Stomach smooth muscle (tissue), 2 donors: Measurements from ENCODE around the gene ITPKA.
A peak's percentile ranks its signal among the peaks of the same experiment; 100 is the strongest.

Experiments used
- H3K27ac ChIP-seq: one replicate; pipeline ENCODE4 v1.7.0; 2013; ENCODE audit warnings: mild to moderate bottlenecking, low read length, inconsistent platforms
- H3K27me3 ChIP-seq, 2 donors: one replicate each; pipeline ENCODE4 v1.7.0; 2013; ENCODE audit warnings: low read length in 2 of 2; ENCODE audit not compliant: insufficient read depth in 2 of 2, control insufficient read depth in 1 of 2
- H3K36me3 ChIP-seq, 2 donors: one replicate each; pipeline ENCODE4 v1.7.0; 2013; ENCODE audit warnings: low read length in 2 of 2; ENCODE audit not compliant: control insufficient read depth in 2 of 2, insufficient read depth in 2 of 2
- H3K4me1 ChIP-seq: one replicate; pipeline ENCODE4 v1.7.0; 2013; ENCODE audit warnings: low read length; ENCODE audit not compliant: control insufficient read depth, insufficient read depth
- H3K4me3 ChIP-seq, 2 donors: one replicate each; pipeline ENCODE4 v1.7.0; 2013; ENCODE audit warnings: low read length in 2 of 2
- H3K9ac ChIP-seq, 2 donors: one replicate each; pipeline ENCODE4 v1.7.0; 2013; ENCODE audit warnings: low read length in 2 of 2, mild to moderate bottlenecking in 1 of 2
- H3K9me3 ChIP-seq, 2 donors: one replicate each; pipeline ENCODE4 v1.7.0; 2013; ENCODE audit warnings: low read length in 2 of 2; ENCODE audit not compliant: control insufficient read depth in 2 of 2
- donor health status: healthy.
- donor health status: Pancreatic carcinoma.

The ITPKA gene

DNA sequence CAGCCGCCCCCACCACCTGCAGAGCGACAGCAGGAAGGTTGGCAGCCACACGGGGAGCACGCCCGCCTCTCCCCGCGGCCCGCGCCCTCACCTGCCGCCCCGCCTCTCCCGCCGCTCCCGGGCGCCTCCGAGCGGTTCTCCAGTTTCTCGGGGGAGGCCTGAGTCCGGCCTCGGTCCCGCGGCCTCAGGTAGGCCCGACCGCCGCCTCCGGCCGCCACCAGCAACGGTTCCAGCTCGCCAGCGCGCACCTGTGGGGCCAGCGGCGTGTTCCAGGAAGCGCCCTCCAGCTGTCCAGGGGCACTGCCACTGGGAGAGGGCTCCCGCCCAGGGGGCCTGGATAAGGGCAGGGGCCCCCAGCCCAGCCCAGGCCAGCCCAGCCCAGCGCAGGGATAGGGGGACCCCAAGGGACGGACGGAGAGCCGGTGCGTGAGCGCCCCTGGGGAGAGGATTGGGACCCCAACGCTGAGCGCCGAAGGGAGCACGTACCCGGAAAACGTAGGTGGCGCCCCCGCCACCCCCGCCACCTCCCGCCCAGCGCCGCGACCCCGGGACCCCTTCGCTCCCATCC, 17.7 kb downstream of the ITPKA start:
- Histone ChIP-seq H3K27me3 (peaks cover 22 to 37% of the 10 kb centered on the region in 2 donors), H3K9me3 (no peaks in the 10 kb centered on the region), H3K27ac (no peak overlapping the region), H3K9ac (no peak overlapping the region), H3K4me3 (no peak overlapping the region), H3K36me3 (no peaks in the 10 kb centered on the region), H3K4me1 (peaks cover 22% of the 10 kb centered on the region)

DNA sequence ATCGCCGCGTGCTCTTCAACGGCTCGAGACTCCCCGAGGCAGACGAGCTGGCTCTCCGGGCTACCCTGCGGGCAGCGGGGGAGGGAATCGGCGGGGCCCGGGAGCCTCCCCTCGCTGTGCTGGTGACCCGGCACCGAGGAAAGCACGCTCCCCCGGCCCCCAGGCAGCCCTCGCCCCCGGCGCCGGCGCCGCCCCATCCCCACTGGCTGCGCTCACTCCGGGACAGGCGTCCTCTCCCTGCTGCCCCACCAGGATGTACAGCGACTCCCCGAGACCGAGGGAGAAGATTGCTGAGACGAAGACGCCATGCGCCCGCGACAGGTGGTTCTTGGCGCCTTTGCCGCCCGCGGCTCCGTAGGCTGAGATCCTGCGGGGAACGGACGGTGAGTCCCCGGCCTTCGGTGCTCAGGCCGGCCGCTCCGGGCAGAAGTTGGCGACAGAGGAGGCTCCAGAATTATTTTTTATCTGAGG, 18.3 kb downstream of the ITPKA start:
- Histone ChIP-seq H3K9me3 (no peaks in the 10 kb centered on the region), H3K4me1 (peaks cover 22% of the 10 kb centered on the region), H3K4me3 (peak overlapping the region; percentile 46 to 73), H3K36me3 (no peaks in the 10 kb centered on the region), H3K27ac (no peak overlapping the region), H3K9ac (no peak overlapping the region), H3K27me3 (peaks cover 22 to 37% of the 10 kb centered on the region in 2 donors)

- Histone ChIP-seq H3K27ac (no peak overlapping the region), H3K4me3 (peak overlapping the region; percentile 46 to 73), H3K4me1 (peaks cover 22% of the 10 kb centered on the region), H3K9ac (no peak overlapping the region), H3K36me3 (peaks cover 0 to 5% of the 10 kb centered on the region in 2 donors), H3K27me3 (peaks cover 22 to 37% of the 10 kb centered on the region in 2 donors), H3K9me3 (no peaks in the 10 kb centered on the region)
Observed at GRCh38 chr15:41512512-41512939, 18.9 kb downstream of the ITPKA start.

DNA sequence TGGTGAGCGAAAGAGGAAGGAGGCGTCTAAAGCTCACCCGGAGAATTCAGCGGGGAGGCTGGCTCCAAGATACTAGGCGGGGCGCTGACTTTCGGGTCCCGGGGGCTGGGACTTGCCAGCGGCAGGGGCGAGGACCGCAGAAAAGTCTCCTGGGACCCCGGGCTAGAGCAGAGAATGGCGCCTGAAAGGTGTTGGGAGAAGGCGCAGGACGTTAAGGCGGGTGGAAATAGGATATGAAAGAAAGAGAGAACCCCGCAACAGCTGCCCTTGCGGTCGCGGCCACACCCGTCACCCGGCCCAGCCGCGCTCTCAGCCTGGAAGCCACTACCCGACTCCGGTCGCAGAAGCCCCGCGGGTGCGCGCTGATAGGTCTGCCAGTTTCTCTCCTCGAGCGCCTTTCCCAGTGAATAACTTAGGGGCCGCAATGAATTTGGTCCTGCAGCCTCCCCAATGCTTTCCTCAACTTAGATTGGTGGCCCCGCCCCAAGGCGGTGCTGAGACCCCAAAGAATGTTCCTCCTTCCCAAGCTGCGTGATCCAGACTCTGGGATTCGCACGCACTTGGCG, 19.3 kb downstream of the ITPKA start:
- Histone ChIP-seq H3K4me3 (peak overlapping the region; percentile 46 to 73), H3K9ac (no peak overlapping the region), H3K9me3 (no peaks in the 10 kb centered on the region), H3K36me3 (peaks cover 0 to 8% of the 10 kb centered on the region in 2 donors), H3K27me3 (peaks cover 22 to 37% of the 10 kb centered on the region in 2 donors), H3K27ac (no peak overlapping the region), H3K4me1 (peaks cover 22% of the 10 kb centered on the region)

- peak within 1 kb of the TSS; percentile 46 to 73 for H3K4me3 ChIP-seq
- H3K27ac ChIP-seq = no peak within 1 kb of the TSS
- H3K9me3 ChIP-seq = no peaks in the 10 kb centered on the region
- H3K4me1 ChIP-seq = peaks cover 22% of the 10 kb centered on the region
- H3K27me3 ChIP-seq = peaks cover 22 to 37% of the 10 kb centered on the region in 2 donors
- peaks cover 0 to 8% of the 10 kb centered on the region in 2 donors for H3K36me3 ChIP-seq
- no peak within 1 kb of the TSS for H3K9ac ChIP-seq
Observed at GRCh38 chr15:41513506-41514227, 20.0 kb downstream of the ITPKA start, which contains the start of gene LTK. TSS of gene LTK (minus strand) at chr15:41513827. CDS start at chr15:41513709, 118 bp downstream.

DNA sequence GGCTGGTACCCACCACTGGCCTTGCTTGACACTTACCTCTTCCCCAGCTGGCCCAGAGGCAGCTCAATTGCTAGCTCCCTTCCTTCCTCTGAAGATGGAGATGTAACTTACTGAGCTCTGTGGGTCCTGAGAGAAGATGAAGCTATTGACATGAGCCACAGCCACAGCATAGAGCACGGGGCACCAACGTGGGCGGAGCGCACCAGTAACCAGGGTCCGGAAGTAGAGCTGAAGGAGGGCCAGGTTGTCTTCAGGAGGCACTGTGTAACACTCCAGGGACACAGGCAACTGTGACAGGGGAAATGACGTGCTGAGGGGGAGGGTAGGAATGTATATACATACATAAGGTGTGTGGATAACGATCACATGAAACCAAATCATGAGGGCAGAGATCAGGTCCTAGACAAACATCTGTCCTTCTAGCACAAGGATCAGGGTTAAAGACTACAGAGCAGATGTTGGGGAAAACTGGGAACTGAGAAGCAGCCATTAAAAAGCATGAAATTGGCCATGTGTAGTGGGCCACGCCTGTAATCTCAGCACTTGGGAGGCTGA, 24.3 kb downstream of the ITPKA start:
- Histone ChIP-seq H3K36me3 (peaks cover 0 to 13% of the 10 kb centered on the region in 2 donors), H3K4me3 (no peak overlapping the region), H3K27me3 (peaks cover 7 to 10% of the 10 kb centered on the region in 2 donors), H3K9me3 (no peaks in the 10 kb centered on the region), H3K9ac (no peak overlapping the region), H3K4me1 (peaks cover 10% of the 10 kb centered on the region), H3K27ac (no peak overlapping the region)

- H3K9ac ChIP-seq = no peak overlapping the region
- no peaks in the 10 kb centered on the region for H3K4me1 ChIP-seq
- peaks cover 0 to 22% of the 10 kb centered on the region in 2 donors for H3K36me3 ChIP-seq
- H3K9me3 ChIP-seq = no peaks in the 10 kb centered on the region
- no peak overlapping the region for H3K27ac ChIP-seq
- no peaks in the 10 kb centered on the region for H3K27me3 ChIP-seq
- no peak overlapping the region for H3K4me3 ChIP-seq
Observed at GRCh38 chr15:41520636-41521035, 27.0 kb downstream of the ITPKA start.

- Histone ChIP-seq H3K9me3 (no peaks in the 10 kb centered on the region), H3K36me3 (peaks cover 2 to 28% of the 10 kb centered on the region in 2 donors), H3K4me1 (no peaks in the 10 kb centered on the region), H3K4me3 (no peak overlapping the region), H3K27me3 (no peaks in the 10 kb centered on the region), H3K27ac (no peak overlapping the region), H3K9ac (no peak overlapping the region)
Observed at GRCh38 chr15:41521614-41522013, 27.9 kb downstream of the ITPKA start.

DNA sequence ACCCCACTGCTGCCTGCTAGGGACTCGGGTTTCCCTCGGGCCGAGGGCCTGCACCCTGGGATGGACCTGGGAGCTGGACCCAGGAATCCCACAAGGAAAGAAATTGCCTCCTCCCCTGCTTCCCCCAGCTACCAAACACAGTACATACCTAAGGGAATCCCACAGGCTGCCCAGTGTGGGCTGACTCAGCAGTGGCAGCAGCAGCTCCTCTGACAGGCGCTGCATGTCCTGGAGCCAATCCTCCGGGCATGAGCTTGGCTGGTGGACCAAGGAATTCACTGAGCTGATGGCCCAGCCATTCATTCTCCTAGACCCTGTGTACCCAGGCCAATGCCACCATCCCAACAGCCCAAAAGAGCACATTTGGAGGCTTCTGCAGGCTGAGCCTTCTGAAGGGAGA, 29.4 kb downstream of the ITPKA start:
- no peak overlapping the region for H3K4me3 ChIP-seq
- no peak overlapping the region for H3K27ac ChIP-seq
- H3K36me3 ChIP-seq = peaks cover 15 to 35% of the 10 kb centered on the region in 2 donors
- no peaks in the 10 kb centered on the region for H3K9me3 ChIP-seq
- no peaks in the 10 kb centered on the region for H3K27me3 ChIP-seq
- no peak overlapping the region for H3K9ac ChIP-seq
- no peaks in the 10 kb centered on the region for H3K4me1 ChIP-seq

DNA sequence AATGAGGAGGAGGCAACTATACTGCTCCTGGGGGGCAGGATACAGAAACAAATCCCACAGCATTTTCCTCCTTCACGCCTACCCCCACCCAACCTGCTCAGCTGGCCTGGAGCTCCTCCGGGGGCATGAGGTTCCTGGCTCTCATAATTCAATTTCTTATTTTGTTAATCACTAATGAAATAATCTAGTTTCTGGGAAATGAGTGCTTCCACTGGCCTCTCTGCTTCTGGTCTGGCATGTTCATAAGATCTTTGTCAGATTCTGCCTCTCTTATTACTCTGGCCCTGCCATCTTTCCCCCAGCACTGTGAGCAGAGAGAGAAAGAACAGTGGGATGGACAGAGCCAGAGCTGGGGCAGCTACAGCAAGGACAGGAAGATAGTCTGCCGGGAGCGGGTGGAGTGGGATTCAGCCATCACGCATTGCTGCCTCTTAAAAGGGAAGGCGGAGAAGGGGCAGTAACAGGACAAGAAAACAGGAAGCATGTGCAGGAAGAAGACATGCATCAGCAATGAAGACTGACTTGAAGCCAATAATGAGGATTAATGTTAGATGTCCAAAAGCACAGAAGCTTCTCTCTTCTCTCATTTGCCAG, 36.8 kb downstream of the ITPKA start:
- Histone ChIP-seq H3K27ac (no peak overlapping the region), H3K9me3 (no peaks in the 10 kb centered on the region), H3K36me3 (peaks cover 55 to 66% of the 10 kb centered on the region in 2 donors), H3K4me1 (no peaks in the 10 kb centered on the region), H3K9ac (no peak overlapping the region), H3K27me3 (no peaks in the 10 kb centered on the region), H3K4me3 (no peak overlapping the region)
